ENCODE results near the gene CNTNAP5.

The CNTNAP5 gene

GRCh38 chr2:124161542-124161941 is 136.5 kb downstream of the CNTNAP5 start:
- no peak for DNase-seq

- DNase-seq: no peak
Observed at GRCh38 chr2:124162256-124162655, 137.2 kb downstream of the CNTNAP5 start.

GRCh38 chr2:124163840-124164239 is 138.8 kb downstream of the CNTNAP5 start:
- DNase-seq: no peak

DNA sequence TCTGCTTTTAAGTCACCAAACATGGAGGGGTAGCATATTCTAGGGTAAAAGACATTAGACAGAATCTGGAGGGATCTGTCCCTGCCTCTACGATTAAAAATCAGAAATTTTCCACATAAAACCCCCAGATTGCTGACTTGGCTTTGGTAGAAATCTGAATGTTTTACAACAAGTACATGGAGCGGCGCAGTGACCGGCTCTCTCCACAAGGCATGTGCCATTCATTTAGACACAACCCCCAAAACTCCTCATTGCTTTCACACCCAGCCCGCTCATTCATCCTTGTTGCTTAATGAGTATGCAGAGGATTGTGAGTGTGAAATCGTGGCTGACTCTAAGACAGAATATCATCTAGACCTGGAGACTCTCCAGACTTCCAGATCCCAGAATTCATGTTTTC is 140.6 kb downstream of the CNTNAP5 start:
- DNase-seq: no peak

DNA sequence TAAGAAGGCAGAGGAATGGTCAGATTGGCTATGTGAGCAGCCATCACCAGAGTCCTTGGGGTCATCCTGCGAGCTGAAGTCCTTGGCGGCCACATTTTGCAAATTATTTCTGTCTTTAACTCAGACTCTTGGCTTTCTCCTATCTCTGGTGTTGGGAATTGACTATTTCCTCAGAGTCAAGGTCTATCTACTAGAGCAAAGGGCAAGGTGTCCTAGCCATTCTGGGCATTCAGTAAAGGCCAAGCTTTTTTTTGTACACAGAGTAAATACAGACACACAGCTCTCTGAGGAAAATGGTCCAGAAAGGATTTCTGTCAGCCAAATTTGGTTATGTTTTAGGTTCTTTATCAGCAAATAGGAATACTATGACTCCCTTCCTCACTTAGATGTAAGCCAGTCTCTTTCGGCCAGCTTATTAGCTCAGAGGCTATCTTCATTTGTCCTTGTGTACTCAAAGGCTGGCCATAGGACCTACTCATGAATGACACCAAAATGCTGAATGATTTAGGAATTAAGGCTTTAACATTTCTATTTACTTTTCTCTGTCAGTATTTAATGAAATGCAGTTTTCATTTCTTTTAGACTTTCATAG is 146.5 kb downstream of the CNTNAP5 start:
- no peak for DNase-seq

DNA sequence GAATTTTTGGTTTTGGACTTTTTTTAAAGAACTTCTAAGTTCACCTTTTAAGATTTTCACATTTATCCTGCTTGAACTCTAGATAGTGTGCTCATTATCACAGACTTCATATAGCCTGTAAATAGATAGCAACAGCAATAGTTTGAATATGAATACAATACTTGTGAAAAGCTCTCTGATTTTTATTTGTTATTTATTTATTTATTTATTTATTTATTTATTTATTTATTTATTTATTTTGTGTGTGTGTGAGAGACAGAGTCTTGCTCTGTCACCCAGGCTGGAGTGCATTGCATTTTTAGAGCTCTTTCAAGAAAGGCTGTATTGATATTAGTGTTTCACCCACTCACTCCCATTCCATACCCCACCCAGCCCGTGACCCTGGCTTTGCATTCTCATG is 153.6 kb downstream of the CNTNAP5 start:
- DNase-seq: no peak

- DNase-seq: no peak
Observed at GRCh38 chr2:124180635-124181034, 155.5 kb downstream of the CNTNAP5 start.

DNA sequence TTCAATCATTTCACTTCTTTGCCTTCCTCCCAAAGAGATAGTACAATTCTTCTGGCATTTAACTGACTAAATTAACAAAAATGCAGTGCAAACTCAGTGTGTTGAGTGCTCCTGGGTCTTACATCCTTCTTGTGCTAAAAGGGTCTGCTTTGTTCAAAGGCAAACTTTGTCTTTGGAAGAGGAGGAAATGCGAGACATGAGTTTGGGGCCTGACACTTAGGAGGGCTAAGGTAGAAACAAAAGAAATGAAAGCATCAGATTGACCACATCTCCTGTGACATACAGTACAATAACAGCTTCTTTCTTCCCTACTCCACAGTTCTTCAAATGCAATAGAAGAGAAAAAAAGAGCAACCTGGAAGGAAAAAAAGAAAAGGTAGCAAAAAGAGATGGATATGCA is 161.7 kb downstream of the CNTNAP5 start:
- DNase-seq: no peak

GRCh38 chr2:124187948-124188347 is 162.9 kb downstream of the CNTNAP5 start:
- DNase-seq: no peak

DNA sequence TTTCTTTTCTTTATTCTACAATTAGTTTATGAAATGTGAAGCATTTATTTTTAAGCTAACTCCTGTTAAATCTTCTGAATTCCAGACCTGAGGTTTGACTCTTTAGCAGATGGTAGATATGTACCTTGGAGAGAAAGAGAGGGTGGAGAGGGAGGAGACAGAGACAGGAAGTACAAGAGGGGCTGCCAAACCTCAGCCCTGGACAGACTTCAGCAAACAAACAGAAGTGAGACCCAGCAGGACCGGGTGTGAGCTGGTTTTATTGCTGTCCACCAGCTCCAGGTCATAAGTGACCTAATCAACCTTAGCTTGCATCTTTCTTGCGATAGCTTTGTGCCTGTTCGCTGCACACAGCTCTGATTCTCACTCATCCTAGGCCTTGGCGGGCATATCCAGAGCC is 168.6 kb downstream of the CNTNAP5 start:
- DNase-seq: no peak

DNA sequence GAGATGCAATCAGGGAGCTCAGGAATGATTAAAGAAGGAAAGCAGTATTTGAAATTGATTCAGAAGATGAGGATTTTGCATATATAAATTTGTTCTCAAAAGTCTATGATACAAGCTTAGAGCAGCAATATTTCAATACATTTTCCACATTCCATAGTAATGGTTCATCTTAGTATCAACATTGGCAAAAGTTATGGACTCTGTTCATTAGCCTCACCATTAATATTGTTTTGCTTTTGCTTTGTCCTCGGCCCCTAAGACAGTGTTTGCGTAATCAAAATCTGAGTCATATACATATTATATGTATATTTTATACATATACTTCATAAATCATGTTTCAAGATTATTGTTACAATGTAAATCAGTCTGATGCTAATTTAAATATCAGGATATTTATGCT is 176.6 kb downstream of the CNTNAP5 start:
- no peak for DNase-seq

DNA sequence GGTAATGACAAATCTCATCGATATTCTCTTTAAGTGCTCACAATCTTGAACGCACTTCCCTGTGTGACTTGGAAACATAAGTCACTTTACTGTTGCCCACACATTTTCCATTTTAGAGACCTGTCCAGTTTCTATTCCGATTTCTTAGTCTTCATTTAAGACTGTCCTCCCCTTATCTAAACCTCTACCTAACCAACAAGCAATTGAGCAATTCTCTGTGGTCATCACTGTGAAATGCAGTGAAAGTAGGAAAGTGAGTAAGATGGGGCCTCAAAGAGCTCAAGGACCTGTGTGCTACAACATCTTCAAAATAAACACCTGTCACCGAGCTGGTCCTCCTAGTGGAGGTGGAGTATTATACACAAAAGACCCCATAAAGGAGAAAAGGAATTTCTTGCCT is 184.4 kb downstream of the CNTNAP5 start:
- DNase-seq: no peak

- DNase-seq: no peak
Observed at GRCh38 chr2:124211461-124211860, 186.4 kb downstream of the CNTNAP5 start.

GRCh38 chr2:124213977-124214587 is 189.0 kb downstream of the CNTNAP5 start:
- DNase-seq: no peak

GRCh38 chr2:124246170-124246569 is 221.1 kb downstream of the CNTNAP5 start:
- DNase-seq: no peak

- no peak for DNase-seq
Observed at GRCh38 chr2:124248386-124248785, 223.3 kb downstream of the CNTNAP5 start.

DNA sequence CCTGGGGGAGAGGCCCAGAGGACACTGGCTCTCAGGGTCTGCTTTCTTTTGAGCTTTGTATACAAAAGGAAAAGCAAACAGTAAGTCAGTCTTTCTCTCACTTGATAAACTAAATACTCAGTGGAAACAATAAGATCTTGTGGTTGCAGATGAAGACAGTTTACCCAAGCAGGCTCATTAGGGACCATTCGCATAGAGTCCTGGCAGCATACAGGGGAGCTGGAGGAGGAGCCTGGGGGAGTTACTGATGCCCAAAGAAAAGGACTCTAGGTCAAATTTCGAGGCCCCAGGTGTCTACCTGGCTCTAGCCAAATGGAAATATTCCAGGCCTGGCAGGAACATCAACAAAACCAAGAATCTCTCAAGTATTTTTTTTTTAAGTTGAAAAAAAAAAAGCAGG is 225.3 kb downstream of the CNTNAP5 start:
- DNase-seq: no peak

- no peak for DNase-seq
Observed at GRCh38 chr2:124254621-124255020, 229.5 kb downstream of the CNTNAP5 start.

GRCh38 chr2:124257120-124257519 is 232.0 kb downstream of the CNTNAP5 start:
- no peak for DNase-seq

DNA sequence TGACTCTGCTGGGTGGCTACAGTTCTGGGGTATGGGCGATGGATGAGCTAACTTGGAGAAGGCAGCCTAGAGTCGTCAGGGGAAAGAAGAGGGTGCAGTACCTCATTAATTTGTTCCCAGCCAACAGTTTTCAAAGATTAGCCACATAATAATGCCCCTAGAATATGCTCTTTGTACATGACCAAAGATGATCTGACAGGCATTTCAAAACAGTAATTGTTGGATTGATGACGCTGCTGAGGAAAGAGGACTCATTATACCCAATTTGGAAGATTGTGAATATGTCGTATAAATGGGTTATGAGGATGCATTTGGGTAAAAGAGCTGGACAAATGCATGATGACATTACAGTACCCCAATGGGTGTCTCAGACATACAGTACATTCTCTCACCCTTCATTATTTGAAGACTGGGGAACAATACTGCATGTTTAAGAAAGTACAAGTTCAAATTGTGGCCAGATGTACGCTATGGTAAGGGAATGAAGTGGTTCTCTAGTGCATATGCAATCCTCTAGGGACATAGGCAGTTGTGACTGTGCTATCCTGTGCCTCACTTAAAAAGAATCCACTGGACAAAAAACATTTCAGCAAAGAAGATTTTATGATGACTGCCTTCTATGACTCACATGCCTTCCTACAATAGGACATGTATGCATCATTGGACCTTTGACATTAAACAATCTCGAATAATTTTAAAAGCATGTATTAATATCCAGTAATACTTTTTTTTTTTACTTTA is 233.2 kb downstream of the CNTNAP5 start:
- no peak for DNase-seq

GRCh38 chr2:124261456-124261855 is 236.4 kb downstream of the CNTNAP5 start:
- DNase-seq: no peak

DNA sequence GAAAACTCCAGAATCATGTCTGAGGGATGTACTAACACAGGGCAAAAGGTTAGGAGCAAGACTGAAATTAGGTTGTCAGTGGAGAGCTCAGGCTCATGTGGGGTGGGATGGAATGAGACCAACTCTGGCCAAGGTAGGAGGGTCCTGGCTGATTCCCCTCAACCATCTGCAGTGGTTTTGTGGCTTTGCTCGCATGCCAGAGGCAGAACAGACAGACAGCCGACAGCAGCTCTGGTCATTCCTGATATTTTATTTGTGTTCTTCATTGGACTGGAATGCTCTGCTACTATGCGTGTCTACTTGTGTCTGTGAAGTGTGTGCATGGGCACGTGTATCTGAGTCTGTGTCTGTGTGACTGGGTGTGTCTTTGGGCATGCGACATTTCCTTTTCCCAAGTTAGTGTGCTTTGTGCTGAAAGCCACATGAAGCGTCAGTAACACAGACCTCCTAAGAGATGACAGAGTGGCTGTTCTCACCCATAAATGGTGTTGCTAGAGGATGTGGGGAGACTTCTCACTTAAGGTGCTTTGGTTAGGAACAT is 239.5 kb downstream of the CNTNAP5 start:
- no peak for DNase-seq

DNA sequence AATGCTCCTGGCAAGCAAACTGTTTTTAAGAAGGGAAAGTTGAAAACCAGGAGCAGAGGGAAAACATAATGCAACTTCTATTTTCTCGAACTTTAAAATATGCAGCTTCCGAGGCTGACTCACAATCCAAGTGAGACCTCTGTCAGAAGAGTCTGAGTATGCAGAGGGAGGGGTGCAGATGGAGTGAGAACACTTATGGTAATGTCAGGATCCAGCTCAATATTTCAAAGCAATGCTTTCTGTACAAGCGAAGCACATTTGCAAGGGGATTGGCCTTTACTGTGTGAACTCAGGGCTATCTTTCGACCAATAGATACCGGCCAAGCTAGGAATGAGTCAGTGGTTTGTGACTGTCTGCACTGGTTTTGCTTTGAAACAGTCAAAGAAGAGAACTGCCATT is 242.7 kb downstream of the CNTNAP5 start:
- no peak for DNase-seq

DNA sequence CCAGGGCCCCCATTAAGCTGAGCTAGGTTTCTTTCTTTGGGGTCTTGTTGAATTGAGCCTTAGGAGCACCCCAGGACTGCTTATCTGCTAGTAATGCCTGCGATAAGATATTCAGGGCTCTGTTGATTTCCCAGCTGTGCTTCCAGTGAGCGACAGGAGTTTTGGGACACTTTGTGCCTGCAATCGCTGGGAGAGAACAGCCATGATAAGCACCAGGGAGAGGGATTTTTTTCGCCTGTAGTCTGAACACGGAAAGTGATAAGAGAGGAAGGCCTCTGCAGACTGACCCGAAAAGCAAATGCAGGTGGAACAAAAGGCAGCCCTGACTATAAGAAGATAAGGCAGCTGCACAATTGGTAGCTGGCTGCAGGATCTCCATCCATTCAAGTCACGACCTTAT is 244.3 kb downstream of the CNTNAP5 start:
- DNase-seq: no peak

All from stimulated activated naive CD4-positive, alpha-beta T cell treated with Interleukin-2 at 50 U/mL for 16 hours (primary cell).